Common myeloid progenitor, CD34-positive (primary cell): ENCODE measurements around the gene OR56B1.

Source experiments
- CTCF ChIA-PET: fragments of 350-600 bp; sonication (Branson Sonifier 250); formaldehyde crosslinking; loops from one replicate; lab custom pipeline; 2021; ENCODE audit warnings: antibody characterized with exemption; lab: Charles Lee
- POLR2A ChIA-PET: fragments of 350-600 bp; sonication (Branson Sonifier 250); formaldehyde crosslinking; loops from one replicate; lab custom pipeline; 2021; ENCODE audit warnings: antibody characterized with exemption; lab: Charles Lee
- DNase-seq, 3 donors: peaks; one replicate each; pipeline versions ENCODE4 v3.0.0 to v3.0.0-alpha.2; 2013
- H3K27ac ChIP-seq, 2 experiments: 1 replicate in 1 of 2; 2 replicates in 1 of 2; pipeline ENCODE4 v1.7.0; 2013; ENCODE audit warnings: inconsistent platforms in 2 of 2, low read length in 2 of 2, mild to moderate bottlenecking in 2 of 2, low read depth in 1 of 2, moderate library complexity in 1 of 2; ENCODE audit not compliant: severe bottlenecking in 2 of 2, insufficient read depth in 1 of 2, poor library complexity in 1 of 2
- H3K27me3 ChIP-seq, 5 experiments: replicated peaks in 2 of 5; 1 replicate in 3 of 5; 2 replicates in 2 of 5; pipeline versions ENCODE4 v1.6.1 to v1.7.0; 2013; ENCODE audit warnings: low read length in 4 of 5, mild to moderate bottlenecking in 2 of 5, moderate library complexity in 2 of 5, inconsistent platforms in 1 of 5; ENCODE audit not compliant: insufficient read depth in 5 of 5, control insufficient read depth in 4 of 5
- H3K36me3 ChIP-seq, 4 experiments: 1 replicate in 2 of 4; 2 replicates in 2 of 4; pipeline versions ENCODE4 v1.6.1 to v1.7.0; 2013; ENCODE audit warnings: low read length in 3 of 4, control low read depth in 1 of 4, mild to moderate bottlenecking in 1 of 4; ENCODE audit not compliant: control insufficient read depth in 4 of 4, insufficient read depth in 4 of 4
- H3K4me1 ChIP-seq, 4 experiments: 1 replicate in 3 of 4; 2 replicates in 1 of 4; pipeline versions ENCODE4 v1.6.1 to v1.7.1; 2013; ENCODE audit warnings: low read length in 3 of 4, mild to moderate bottlenecking in 3 of 4, control low read depth in 1 of 4, inconsistent platforms in 1 of 4, moderate library complexity in 1 of 4; ENCODE audit not compliant: control insufficient read depth in 4 of 4, insufficient read depth in 4 of 4; ENCODE audit errors: control extremely low read depth in 1 of 4
- H3K4me3 ChIP-seq, 7 experiments: 1 replicate in 4 of 7; 2 replicates in 3 of 7; pipeline versions ENCODE4 v1.5.1 to v1.7.0; 2013; ENCODE audit warnings: mild to moderate bottlenecking in 7 of 7, low read length in 6 of 7, moderate library complexity in 6 of 7, inconsistent platforms in 2 of 7, low read depth in 2 of 7, control low read depth in 1 of 7; ENCODE audit not compliant: insufficient read depth in 4 of 7, control insufficient read depth in 1 of 7; ENCODE audit errors: extremely low read depth in 1 of 7
- H3K9me3 ChIP-seq, 5 experiments: 1 replicate in 4 of 5; 2 replicates in 1 of 5; pipeline versions ENCODE4 v1.6.1 to v1.7.1; 2013; ENCODE audit warnings: low read length in 4 of 5, mild to moderate bottlenecking in 2 of 5, inconsistent platforms in 1 of 5, low read depth in 1 of 5, moderate library complexity in 1 of 5; ENCODE audit not compliant: control insufficient read depth in 4 of 5, insufficient read depth in 2 of 5; ENCODE audit errors: control extremely low read depth in 1 of 5
- WGBS: methylation state at CpG from one replicate; pipeline ENCODE4 v1.1.5; 2013; ENCODE audit not compliant: insufficient coverage; 5-methylcytosine and 5-hydroxymethylcytosine counted together

OR56B1 gene

DNA sequence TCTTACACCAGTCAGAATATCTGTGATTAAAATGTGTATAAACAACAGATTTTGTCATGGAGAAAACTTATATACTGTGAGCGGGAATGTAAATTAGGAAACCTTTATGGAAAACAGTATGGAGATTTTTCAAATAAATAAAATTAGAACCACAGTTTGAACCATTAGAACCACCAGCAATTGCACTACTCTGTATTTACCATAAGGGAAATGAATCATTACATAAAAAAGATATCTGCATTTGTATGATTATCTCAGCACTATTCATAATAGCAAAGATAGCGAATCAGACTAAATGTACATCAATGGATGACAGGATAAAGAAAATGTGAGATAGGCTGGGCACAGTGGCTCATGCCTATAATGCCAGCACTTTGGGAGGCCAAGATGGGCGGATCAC is 10.4 kb downstream of the OR56B1 start:
- no peak for DNase-seq
- Histone ChIP-seq H3K36me3 (no peaks in the 10 kb centered on the region), H3K9me3 (peaks cover 0 to 7% (median under 1%) of the 10 kb centered on the region in 5 experiments), H3K4me1 (no peaks in the 10 kb centered on the region), H3K27ac (no peak overlapping the region), H3K4me3 (no peak overlapping the region), H3K27me3 (no peaks in the 10 kb centered on the region)
- ChIA-PET POLR2A (no interaction called here), CTCF (no interaction called here)
- WGBS, result no CpG with 5 or more reads among the region's 3 CpGs

DNA sequence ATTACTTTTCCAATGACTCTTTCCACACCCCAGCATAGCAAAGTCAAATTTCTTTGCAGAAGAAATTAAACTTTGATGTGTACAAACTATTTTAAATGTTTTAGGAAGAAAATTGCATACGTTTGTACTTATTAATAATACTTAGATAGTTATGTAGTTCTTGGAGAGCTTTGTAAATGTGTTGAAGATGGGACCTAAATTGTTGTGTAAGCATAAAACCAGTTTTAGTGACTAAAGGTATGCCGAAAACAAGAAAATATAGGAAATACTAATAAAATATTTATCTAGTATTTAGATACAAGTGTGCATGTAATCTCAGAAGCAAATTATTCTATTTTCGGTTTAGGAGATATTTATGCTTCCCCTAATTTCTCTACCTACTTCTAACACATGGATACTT is 13.6 kb downstream of the OR56B1 start:
- Histone ChIP-seq H3K9me3 (no peaks in the 10 kb centered on the region), H3K36me3 (no peaks in the 10 kb centered on the region), H3K4me3 (no peak overlapping the region), H3K27me3 (no peaks in the 10 kb centered on the region), H3K4me1 (no peaks in the 10 kb centered on the region), H3K27ac (no peak overlapping the region)
- ChIA-PET POLR2A (no interaction called here), CTCF (no interaction called here)
- WGBS, result no CpG with 5 or more reads among the region's 3 CpGs
- DNase-seq, result no peak

DNA sequence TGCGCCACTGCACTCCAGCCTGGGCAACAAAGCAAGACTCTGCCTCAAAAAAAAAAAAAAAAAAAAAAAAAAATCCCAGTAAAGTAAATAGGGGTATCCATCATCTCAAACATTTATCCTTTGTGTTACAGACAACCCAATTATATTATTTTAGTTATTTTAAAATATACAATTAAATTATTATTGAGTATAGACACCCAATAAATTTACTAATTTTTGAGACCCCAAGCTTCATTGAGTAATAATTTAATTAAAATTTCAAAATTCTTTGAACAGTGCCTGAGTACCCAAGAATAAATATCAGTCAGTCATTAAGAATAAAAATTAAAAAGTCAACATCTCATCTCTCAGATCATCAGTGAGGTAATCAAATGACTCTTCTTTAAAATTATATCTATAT is 17.7 kb downstream of the OR56B1 start, which contains the start of gene OR52N4:
OR52N4 (plus strand) TSS at position 301 of the 400 bp plus-strand sequence. CDS start 498 bp downstream, outside the sequence.
- POLR2A ChIA-PET, result no interaction called here
- no peak within 1 kb of the TSS for H3K27ac ChIP-seq
- DNase-seq, result no peak
- WGBS, result no CpG with 5 or more reads among the region's 1 CpG
- CTCF ChIA-PET, result no interaction called here
- no peak within 1 kb of the TSS for H3K4me3 ChIP-seq
- H3K36me3 ChIP-seq, result no peaks in the 10 kb centered on the region
- H3K9me3 ChIP-seq, result no peaks in the 10 kb centered on the region
- H3K4me1 ChIP-seq, result no peaks in the 10 kb centered on the region
- no peaks in the 10 kb centered on the region for H3K27me3 ChIP-seq

DNA sequence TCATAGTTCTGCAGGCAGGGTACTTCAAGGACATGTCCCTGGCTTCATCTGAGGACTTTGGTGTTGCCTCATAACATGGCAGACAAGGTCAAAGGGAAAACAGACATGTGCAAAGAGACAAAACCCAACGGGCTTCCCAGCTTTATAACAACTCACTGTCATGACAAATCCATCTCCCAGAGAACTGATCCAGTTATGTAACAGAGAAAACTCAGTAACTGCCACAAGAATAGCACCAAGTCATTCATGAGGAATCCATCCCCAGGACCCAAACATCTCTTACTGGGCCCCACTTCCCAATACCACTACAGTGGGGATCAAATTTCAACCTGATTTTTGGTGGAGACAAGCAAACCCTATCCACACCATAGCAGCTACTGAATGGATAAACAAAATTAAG is 30.8 kb downstream of the OR56B1 start:
- WGBS, result no CpG with 5 or more reads among the region's 1 CpG
- Histone ChIP-seq H3K27me3 (no peaks in the 10 kb centered on the region), H3K4me1 (no peaks in the 10 kb centered on the region), H3K36me3 (no peaks in the 10 kb centered on the region), H3K9me3 (no peaks in the 10 kb centered on the region), H3K4me3 (no peak overlapping the region), H3K27ac (no peak overlapping the region)
- POLR2A ChIA-PET, result no interaction called here
- CTCF ChIA-PET, result no interaction called here
- DNase-seq, result no peak

DNA sequence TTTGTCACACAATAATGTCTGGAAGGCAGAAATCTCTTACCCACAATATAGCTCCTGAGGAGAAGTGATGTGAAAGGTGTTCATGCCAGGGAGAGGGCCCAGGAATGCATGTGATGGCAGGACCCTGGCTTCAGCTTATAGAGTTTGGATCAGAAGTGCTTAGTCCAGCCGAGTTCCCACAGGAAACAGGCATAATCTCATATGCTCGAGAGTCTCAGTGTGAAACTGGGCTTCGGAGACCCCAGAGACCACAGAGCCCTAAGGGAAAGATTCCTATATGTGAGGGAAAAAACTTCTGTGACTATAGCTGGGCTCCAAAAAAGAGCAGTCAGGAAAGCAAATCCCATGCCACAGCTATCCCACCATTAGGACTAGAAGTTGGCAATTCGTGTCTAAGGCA is 47.0 kb downstream of the OR56B1 start, which contains the start of gene OR52N5:
OR52N5 (minus strand) TSS at position 101 of the 400 bp plus-strand sequence. CDS start 4,721 bp downstream, outside the sequence.
- CTCF ChIA-PET, result no interaction called here
- POLR2A ChIA-PET, result no interaction called here
- H3K4me3 ChIP-seq, result no peak within 1 kb of the TSS
- no peak within 1 kb of the TSS for H3K27ac ChIP-seq
- no peaks in the 10 kb centered on the region for H3K36me3 ChIP-seq
- no peaks in the 10 kb centered on the region for H3K4me1 ChIP-seq
- WGBS, result 100% methylated on average over 1 of the region's 4 CpGs
- no peak for DNase-seq
- no peaks in the 10 kb centered on the region for H3K9me3 ChIP-seq
- no peaks in the 10 kb centered on the region for H3K27me3 ChIP-seq
